GM23248 (cell line): ENCODE results near the gene HAS3. TPM values are rescaled to one million over a fixed set of nuclear protein-coding genes. Genes with fewer than 3 reads are reported as not detected.
A peak's percentile ranks its signal among the peaks of the same experiment; 100 is the strongest.

Source experiments
- DNase-seq: peaks from one replicate; pipeline ENCODE4 v3.0.0-alpha.2; 2015
- H2AFZ ChIP-seq: fragments of 200-600 bp; sonication (generic); 2 replicates; pipeline ENCODE4 v1.6.1; 2016; ENCODE audit warnings: antibody characterized with exemption
- H3F3A ChIP-seq: fragments of 200-600 bp; sonication (generic); 2 replicates; pipeline ENCODE4 v1.6.1; 2016; ENCODE audit warnings: mild to moderate bottlenecking, antibody characterized with exemption, mixed run types; ENCODE audit not compliant: insufficient read depth
- H3K27ac ChIP-seq: fragments of 200-600 bp; sonication (generic); 2 replicates; pipeline ENCODE4 v1.5.1; 2016; ENCODE audit warnings: mild to moderate bottlenecking
- H3K27me3 ChIP-seq: fragments of 200-600 bp; sonication (generic); replicated peaks from 2 replicates; pipeline ENCODE4 v1.6.1; 2016; ENCODE audit warnings: mild to moderate bottlenecking; ENCODE audit not compliant: insufficient read depth
- H3K36me3 ChIP-seq: fragments of 200-600 bp; sonication (generic); 2 replicates; pipeline ENCODE4 v1.6.1; 2016; ENCODE audit warnings: low read depth, mild to moderate bottlenecking
- H3K4me1 ChIP-seq: fragments of 200-600 bp; sonication (generic); 2 replicates; pipeline ENCODE4 v1.6.1; 2016; ENCODE audit warnings: mild to moderate bottlenecking; ENCODE audit not compliant: insufficient read depth
- H3K4me2 ChIP-seq: fragments of 200-600 bp; sonication (generic); one replicate; pipeline ENCODE4 v1.6.1; 2016; ENCODE audit warnings: mild to moderate bottlenecking; ENCODE audit not compliant: unreplicated experiment
- H3K4me3 ChIP-seq: fragments of 200-600 bp; sonication (generic); 2 replicates; pipeline ENCODE4 v1.5.1; 2016; ENCODE audit warnings: mild to moderate bottlenecking
- H3K79me2 ChIP-seq: fragments of 200-600 bp; sonication (generic); 2 replicates; pipeline ENCODE4 v1.6.1; 2016; ENCODE audit warnings: mild to moderate bottlenecking; ENCODE audit not compliant: insufficient read depth
- H3K9ac ChIP-seq: fragments of 200-600 bp; sonication (generic); 2 replicates; pipeline ENCODE4 v1.6.1; 2016; ENCODE audit warnings: mild to moderate bottlenecking
- H3K9me2 ChIP-seq: fragments of 200-600 bp; sonication (generic); 2 replicates; pipeline ENCODE4 v1.6.1; 2016; ENCODE audit warnings: mixed run types, mild to moderate bottlenecking, moderate library complexity; ENCODE audit not compliant: insufficient read depth
- H3K9me3 ChIP-seq: fragments of 200-600 bp; sonication (generic); one replicate; pipeline ENCODE4 v1.6.1; 2017; ENCODE audit warnings: low read depth
- H4K20me1 ChIP-seq: fragments of 200-600 bp; sonication (generic); 2 replicates; pipeline ENCODE4 v1.6.0; 2016; ENCODE audit not compliant: insufficient read depth
- EZH2 ChIP-seq: fragments of 200-600 bp; sonication (generic); IDR thresholded peaks from 2 replicates; pipeline ENCODE4 v1.6.1; 2018; ENCODE audit warnings: antibody characterized with exemption, mild to moderate bottlenecking; ENCODE audit not compliant: insufficient read depth, poor library complexity, severe bottlenecking
- EZH2phosphoT487 ChIP-seq: fragments of 200-600 bp; sonication (generic); IDR thresholded peaks from 2 replicates; pipeline ENCODE4 v1.6.1; 2018; ENCODE audit warnings: antibody characterized with exemption, moderate library complexity, mild to moderate bottlenecking, low read depth; ENCODE audit not compliant: insufficient read depth
- WGBS, 2 experiments: methylation state at CpG; one replicate each; pipeline ENCODE4 v1.1.6; 2015 to 2017; ENCODE audit warnings: low lambda C conversion rate in 2 of 2, low coverage in 1 of 2; ENCODE audit errors: missing lambda C conversion rate in 2 of 2; 5-methylcytosine and 5-hydroxymethylcytosine counted together
- in situ Hi-C: fragments of 300-500 bp; cut with MboI; formaldehyde crosslinking; loops from 2 replicates; pipeline ENCODE4 v1.15.0; 2020
- polyA plus RNA-seq: library from polyadenylated mRNA; unstranded; fragments of >200 nt; fragmentation: Nextera tagmentation; extraction: Ambion mirVana; gene quantifications from 2 replicates; pipeline ENCODE4 v1.2.1, GENCODE V29; 2016
- total RNA-seq: library from RNA; depleted of rRNA; stranded (reverse); fragments of >200 nt; shearing (Covaris generic); gene quantifications from 2 replicates; pipeline ENCODE4 v1.2.3, GENCODE V29; 2014

The HAS3 gene
- total and polyA plus RNA-seq, 2 experiments from 2014 or later: 0.43 TPM; not detected in 1

DNA sequence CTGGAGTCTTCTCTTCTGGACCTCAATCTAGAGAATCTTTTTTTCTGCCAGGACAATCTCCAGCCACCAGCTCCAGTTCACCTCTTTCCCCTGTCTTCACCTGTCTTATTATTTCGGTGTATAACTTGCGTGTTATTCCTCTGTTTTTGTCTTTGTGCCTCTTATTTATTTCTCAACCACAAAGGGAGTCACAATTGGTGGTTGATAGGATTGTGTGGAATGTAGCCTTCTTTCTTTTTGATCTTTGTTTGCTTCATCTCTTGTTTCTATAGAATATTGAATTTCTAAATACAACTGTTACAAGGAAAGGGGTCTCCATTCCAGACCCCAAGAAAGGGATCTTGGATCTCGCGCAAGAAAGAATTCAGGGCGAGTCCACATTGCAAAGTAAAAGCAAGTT, 35.9 kb upstream of the HAS3 start:
- 99% methylated on average over 5 of the region's 5 CpGs for WGBS, 2 experiments
- in situ Hi-C loops: no loop called here
- DNase-seq: no peak

DNA sequence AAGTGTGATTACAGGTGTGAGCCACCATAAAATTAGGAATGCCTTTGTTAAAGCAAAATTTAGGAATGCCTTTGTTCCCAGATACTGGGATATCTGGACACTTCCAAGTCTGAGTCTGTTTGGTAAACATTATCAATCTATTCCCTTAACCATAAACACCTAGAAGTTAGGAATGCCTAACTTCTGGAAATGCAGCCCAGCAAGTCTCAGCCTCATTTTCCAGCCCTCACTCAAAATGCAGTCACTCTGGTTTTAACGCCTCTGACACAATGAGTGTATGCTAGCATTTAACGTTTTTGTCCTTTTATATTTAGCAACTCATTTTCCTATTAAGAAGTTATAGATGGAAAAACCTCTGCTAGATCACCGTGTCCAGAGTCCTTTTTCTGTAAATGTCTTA, 34.4 kb upstream of the HAS3 start:
- no peak for DNase-seq
- H4K20me1 ChIP-seq: no peaks in the 10 kb centered on the region
- H3K27ac ChIP-seq: no peak overlapping the region
- no peak overlapping the region for H3K4me2 ChIP-seq
- H3K4me1 ChIP-seq: peaks cover 13% of the 10 kb centered on the region
- no peaks in the 10 kb centered on the region for H3K9me3 ChIP-seq
- no peaks in the 10 kb centered on the region for H3K36me3 ChIP-seq
- peaks cover 3% of the 10 kb centered on the region; the same call in 1 of the 2 replicates for H3F3A ChIP-seq
- no peaks in the 10 kb centered on the region for H3K9me2 ChIP-seq
- in situ Hi-C loops: no loop called here
- H3K9ac ChIP-seq: no peak overlapping the region
- H3K79me2 ChIP-seq: no peaks in the 10 kb centered on the region
- H3K27me3 ChIP-seq: no peaks in the 10 kb centered on the region
- TF ChIP-seq EZH2phosphoT487 (no peak), EZH2 (no peak)
- 82 to 84% methylated on average over 3 of the region's 3 CpGs for WGBS, 2 experiments
- H2AFZ ChIP-seq: no peak overlapping the region
- H3K4me3 ChIP-seq: no peak overlapping the region

More for the DNA sequence above, 35.9 kb upstream of the HAS3 start:
- Histone ChIP-seq H3K4me3 (no peak overlapping the region), H3K36me3 (no peaks in the 10 kb centered on the region), H3K4me2 (no peak overlapping the region), H3K27me3 (no peaks in the 10 kb centered on the region), H3K9me2 (no peaks in the 10 kb centered on the region), H2AFZ (no peak overlapping the region), H4K20me1 (no peaks in the 10 kb centered on the region), H3K9ac (no peak overlapping the region), H3K4me1 (peaks cover 17% of the 10 kb centered on the region), H3K9me3 (no peaks in the 10 kb centered on the region), H3K79me2 (no peaks in the 10 kb centered on the region), H3K27ac (no peak overlapping the region), H3F3A (peaks cover 4% of the 10 kb centered on the region; the same call in 1 of the 2 replicates)
- no peak for TF ChIP-seq EZH2phosphoT487
- TF ChIP-seq EZH2: no peak

DNA sequence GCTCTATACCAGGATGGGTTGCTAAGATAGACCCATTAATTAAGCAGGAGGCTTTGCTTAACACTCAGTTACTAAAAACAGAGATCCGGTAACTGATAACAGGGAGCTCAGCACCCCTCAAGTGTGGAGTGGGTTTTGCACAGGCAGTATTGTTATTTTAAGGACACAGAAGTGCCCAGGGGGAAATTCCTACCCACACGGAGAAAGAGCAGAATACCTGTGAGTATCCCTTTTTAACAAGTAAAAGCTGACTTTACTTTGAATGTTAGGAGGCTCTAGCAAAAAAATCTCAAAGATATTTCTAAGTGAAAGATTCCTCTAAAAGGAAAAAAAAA, 32.8 kb upstream of the HAS3 start:
- no peak overlapping the region for H3K4me3 ChIP-seq
- no peak overlapping the region for H3K27ac ChIP-seq
- H3K4me1 ChIP-seq: peaks cover 13% of the 10 kb centered on the region
- no peaks in the 10 kb centered on the region for H3K79me2 ChIP-seq
- H3K9ac ChIP-seq: no peak overlapping the region
- no peaks in the 10 kb centered on the region for H4K20me1 ChIP-seq
- H3K9me3 ChIP-seq: no peaks in the 10 kb centered on the region
- H3K36me3 ChIP-seq: no peaks in the 10 kb centered on the region
- H3K27me3 ChIP-seq: no peaks in the 10 kb centered on the region
- TF ChIP-seq EZH2phosphoT487 (no peak), EZH2 (no peak)
- in situ Hi-C loops: no loop called here
- H3K9me2 ChIP-seq: no peaks in the 10 kb centered on the region
- no peak overlapping the region for H3K4me2 ChIP-seq
- H3F3A ChIP-seq: peaks cover 3% of the 10 kb centered on the region; the same call in 1 of the 2 replicates
- H2AFZ ChIP-seq: no peak overlapping the region
- no peak for DNase-seq
- 71 to 74% methylated on average over 2 of the region's 2 CpGs for WGBS, 2 experiments

DNA sequence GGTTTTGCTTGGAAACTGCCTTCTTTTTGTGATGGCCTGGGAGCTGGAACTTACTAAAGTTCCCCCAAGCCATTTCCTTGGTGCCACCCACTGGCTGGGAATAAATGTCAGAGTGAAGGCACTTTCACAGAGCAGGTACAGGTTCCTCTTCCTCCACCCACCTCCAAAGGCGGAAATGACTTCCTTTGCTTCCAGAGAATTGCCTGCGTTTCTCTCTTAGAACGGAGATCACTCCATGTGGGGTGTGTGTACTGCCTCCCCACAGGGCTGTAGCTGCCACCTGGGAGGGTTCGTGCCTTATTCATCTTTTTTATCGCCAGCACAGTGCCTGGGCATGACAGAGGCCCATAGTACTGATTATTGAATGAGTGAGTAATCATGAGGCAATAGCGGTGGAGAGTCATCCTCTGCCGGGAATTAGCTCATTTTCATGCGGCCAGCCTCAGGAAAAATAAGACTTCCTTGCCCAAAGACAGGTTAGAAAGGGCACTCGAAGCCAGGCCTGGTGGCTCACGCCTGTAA, 32.2 kb upstream of the HAS3 start:
- Histone ChIP-seq H3K4me2 (no peak overlapping the region), H3K27ac (peak overlapping the region; percentile 43), H3K79me2 (no peaks in the 10 kb centered on the region), H3K27me3 (no peaks in the 10 kb centered on the region), H4K20me1 (no peaks in the 10 kb centered on the region), H3F3A (peaks cover 3% of the 10 kb centered on the region; the same call in 1 of the 2 replicates), H2AFZ (no peak overlapping the region), H3K4me1 (peaks cover 13% of the 10 kb centered on the region), H3K36me3 (no peaks in the 10 kb centered on the region), H3K9me3 (no peaks in the 10 kb centered on the region), H3K4me3 (no peak overlapping the region), H3K9me2 (no peaks in the 10 kb centered on the region), H3K9ac (no peak overlapping the region)
- in situ Hi-C loops: no loop called here
- peak; percentile 90 for DNase-seq
- 42 to 48% methylated on average over 10 of the region's 10 CpGs for WGBS, 2 experiments
- TF ChIP-seq EZH2phosphoT487: no peak
- no peak for TF ChIP-seq EZH2

DNA sequence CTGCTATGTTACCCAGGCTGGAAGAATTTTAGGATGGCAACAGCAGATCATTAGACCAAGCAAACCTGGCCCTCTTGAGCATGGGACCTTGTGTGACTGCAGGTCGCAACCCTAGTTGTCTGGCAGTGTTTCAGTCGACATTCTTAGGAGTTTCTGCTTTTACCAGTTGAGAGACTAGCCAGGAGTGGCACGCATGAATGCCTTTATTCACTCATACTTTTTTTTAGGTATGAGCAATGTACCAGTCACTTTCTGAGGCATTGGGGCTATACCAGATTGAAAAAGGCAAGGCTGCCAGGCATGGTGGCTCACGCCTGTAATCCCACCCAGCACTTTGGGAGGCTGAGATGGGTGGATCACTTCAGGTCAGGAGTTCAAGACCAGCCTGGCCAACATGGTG, 28.2 kb upstream of the HAS3 start:
- Histone ChIP-seq H3K9me2 (no peaks in the 10 kb centered on the region), H3K9ac (no peak overlapping the region), H3F3A (peaks cover 3% of the 10 kb centered on the region; the same call in 1 of the 2 replicates), H2AFZ (no peak overlapping the region), H3K4me2 (no peak overlapping the region), H3K36me3 (no peaks in the 10 kb centered on the region), H3K79me2 (no peaks in the 10 kb centered on the region), H4K20me1 (no peaks in the 10 kb centered on the region), H3K27ac (no peak overlapping the region), H3K4me3 (no peak overlapping the region), H3K27me3 (no peaks in the 10 kb centered on the region), H3K9me3 (no peaks in the 10 kb centered on the region), H3K4me1 (peaks cover 13% of the 10 kb centered on the region)
- DNase-seq: peak; percentile 63
- 87% methylated on average over 4 of the region's 4 CpGs for WGBS, 2 experiments
- TF ChIP-seq EZH2phosphoT487 (no peak), EZH2 (no peak)
- in situ Hi-C loops: no loop called here
